Measurements from ENCODE around the gene DEPP1.
A peak's percentile ranks its signal among the peaks of the same experiment; 100 is the strongest.

The DEPP1 gene

DNA sequence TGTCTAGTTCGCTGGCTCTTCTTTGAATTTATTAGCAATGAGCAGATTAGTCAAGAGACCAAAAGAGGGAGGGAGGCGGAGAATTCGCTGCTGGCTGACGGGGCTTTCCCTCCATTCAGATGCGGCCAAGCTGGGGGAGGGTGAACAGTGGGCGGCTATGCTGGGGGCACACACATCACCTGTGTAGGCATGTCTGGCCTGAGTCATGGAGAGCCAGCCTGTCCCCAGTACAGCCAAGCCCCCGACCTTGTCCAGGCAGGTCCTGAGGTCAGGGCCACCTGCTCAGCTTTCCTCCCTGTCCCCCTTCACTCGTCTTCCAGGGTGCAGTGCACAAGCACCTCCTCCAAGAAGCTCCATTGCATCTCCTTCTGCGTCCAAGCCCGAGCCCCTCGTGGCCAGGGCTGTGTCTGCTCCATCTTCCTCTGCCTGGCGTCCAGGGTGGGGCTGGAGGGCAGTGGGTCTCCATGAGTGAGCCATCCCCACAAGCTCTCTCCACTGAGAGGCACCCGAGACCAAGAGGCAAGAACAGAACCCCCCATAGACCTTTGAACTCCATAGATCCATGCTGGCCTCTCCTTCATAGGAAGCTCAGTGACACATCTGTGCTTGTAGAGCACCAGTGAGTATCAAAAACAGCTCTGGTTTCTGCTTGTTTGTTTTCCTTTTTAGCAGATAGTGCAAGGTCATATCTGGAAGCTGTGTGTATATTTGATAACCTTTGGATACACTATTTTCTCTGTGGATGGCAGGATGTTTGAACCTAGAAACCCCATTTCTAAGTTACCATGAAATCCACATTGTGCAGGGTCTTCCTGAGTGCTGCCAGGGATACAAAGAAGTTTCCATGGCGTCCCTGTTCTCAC is 1.9 kb upstream of the DEPP1 start:
- no peak for DNase-seq (ENCODE audit: extremely low read depth in 1 of 2, low read depth in 1 of 2)

DNA sequence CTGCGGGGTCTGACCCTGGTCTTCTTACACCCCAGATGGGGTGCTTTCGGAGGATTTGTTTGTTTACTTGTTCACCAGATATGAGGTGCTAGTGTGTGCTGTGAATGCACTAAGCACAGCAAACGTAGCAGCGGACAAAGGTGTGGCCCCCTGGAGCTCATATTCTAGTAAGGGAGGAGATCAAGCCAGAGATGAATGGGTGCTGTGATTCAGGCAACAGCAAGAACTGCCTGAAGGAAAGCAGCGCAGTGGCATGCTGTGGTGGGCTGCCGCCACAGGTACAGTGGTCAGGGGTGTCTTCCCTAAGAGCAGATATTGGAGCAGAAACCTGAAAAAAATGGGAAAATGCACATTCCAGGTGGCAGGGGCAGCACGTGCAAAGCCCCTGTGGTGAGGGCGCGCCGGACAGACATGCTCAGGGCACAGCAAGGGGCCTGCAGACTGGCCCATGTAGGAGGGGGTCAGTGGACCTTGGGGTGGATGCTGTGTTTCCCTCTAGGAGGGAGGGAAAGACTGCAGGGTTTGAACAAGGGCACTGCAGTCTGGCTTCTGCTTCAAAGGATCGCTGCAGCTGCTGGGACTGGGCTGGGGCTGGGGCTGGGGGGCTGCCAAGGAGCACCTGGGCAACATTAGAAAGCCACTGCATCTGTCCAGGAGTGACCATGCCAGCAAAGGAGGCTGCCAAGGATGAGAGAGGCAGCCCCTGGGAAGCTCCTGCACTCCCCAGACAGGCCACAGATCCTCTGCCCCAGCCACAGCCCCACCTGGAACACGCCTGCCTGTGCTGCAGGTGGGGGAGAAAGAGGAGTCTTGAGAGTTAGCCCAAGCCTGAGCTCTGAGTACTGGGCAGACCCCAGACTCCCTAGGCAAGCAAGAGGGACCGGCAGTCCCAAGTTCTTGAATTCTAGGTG is 927 bp upstream of the DEPP1 start:
- no peak for DNase-seq (ENCODE audit: extremely low read depth in 1 of 2, low read depth in 1 of 2)

DNA sequence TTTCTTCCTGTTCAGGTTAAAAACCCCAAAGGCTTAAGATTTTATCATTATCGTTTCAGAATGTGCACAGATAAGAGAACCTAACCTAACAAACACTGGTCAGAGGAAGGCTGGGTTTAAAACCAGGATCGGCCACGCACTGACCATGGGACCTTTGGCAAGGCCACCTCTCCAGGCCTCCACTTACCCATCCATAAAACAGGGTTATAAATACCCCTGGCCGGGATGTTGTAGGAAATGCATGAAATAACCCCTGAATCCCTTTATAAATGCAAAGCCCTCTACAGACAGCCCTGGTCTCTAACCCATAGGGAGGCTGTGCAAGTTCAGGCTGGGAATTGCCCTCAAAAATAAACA is 418 bp downstream of the DEPP1 start:
- DNase-seq (ENCODE audit: extremely low read depth in 1 of 2, low read depth in 1 of 2), result no peak

DNA sequence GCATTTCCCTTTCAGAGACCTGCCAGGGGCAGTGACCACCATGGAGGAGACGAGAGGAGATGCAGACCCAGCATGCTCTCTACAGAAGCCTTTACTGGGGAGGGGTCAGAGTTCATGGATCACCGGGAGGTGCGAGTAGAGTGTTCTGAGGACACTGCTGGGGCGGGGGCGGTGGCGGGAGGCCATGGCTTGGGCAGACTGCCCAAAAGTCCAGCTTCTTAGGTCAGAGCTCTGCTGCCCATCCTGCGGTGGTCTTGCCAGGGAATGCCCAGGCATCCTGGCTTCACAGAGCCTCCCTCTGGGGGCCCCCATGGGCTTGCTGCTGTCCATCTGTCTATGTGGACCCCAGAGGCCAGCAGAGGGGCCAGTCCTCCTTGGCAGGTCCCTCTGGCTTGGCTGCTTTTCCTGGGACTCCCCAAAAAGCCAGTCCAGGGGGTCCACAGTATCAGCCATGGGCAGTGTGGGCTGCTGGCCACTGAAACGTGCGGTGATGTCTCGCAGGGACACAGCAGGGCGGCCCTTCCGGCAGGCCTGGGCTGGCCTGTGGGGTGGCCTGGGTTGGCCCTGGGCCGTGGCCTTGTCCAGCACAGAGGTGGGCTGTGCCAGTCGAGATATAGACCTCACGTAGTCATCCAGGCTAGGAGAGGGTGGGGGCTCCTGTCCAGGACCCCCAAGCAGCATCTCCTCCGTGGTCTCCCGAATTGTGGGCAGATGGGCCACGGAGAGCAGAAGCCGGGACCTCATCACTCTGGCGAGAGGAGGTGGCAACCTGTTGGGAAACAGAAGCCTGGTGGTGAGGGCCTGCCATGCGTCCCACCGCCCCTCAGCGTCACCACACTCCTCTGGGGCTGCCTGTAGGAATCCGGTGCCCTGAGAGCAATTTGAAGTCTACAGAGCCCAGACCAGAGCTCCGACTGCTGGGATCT is 1.1 kb downstream of the DEPP1 start:
- DNase-seq (ENCODE audit: extremely low read depth in 1 of 2, low read depth in 1 of 2), result no peak

- no peak for DNase-seq (ENCODE audit: extremely low read depth in 1 of 2, low read depth in 1 of 2)
Observed at GRCh38 chr10:44976352-44977198, 2.0 kb downstream of the DEPP1 start.

- DNase-seq (ENCODE audit: extremely low read depth in 1 of 2, low read depth in 1 of 2), result no peak
Observed at GRCh38 chr10:44975431-44976331, 2.9 kb downstream of the DEPP1 start.

DNA sequence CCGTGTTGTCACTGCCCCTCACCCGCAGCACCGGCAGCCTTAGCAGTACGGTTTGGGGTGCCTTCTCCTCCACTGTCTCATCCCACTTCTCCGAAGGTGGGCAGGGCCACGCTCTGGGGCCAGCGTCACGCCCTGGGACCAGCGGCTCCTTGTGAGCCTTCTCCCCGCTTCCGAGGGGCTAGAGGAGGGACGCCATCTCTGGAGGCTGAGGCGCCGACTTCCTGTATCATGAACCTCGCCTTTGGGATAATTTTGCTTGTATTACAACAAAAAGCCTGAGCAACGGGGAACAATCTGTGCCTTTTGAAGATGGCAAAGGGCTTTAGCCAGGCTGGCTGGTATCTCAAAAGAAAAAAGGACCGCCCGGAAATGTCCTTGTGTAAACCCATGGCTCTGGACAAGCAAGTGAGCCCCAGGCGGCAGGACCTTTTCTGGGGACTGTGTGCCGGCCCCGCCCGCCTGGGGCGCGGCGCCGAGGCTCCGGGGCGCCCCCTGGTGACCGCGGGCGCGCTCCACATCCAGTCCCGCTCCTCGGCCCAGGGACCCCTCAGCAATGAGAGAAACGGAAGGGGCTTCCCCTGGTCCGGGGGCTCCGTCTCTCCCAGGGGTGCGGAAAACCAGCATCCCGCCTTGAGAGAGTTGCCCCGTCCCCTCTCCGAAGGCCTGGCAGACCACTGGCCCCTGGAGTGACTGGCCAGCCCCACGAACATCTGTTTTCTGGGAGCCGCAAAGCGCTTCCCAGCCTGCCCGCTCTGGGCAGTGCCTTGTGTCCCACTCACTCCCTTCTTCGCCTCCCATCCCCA is 3.8 kb downstream of the DEPP1 start:
- peak; percentile 19 to 37 for DNase-seq (ENCODE audit: extremely low read depth in 1 of 2, low read depth in 1 of 2)

DNA sequence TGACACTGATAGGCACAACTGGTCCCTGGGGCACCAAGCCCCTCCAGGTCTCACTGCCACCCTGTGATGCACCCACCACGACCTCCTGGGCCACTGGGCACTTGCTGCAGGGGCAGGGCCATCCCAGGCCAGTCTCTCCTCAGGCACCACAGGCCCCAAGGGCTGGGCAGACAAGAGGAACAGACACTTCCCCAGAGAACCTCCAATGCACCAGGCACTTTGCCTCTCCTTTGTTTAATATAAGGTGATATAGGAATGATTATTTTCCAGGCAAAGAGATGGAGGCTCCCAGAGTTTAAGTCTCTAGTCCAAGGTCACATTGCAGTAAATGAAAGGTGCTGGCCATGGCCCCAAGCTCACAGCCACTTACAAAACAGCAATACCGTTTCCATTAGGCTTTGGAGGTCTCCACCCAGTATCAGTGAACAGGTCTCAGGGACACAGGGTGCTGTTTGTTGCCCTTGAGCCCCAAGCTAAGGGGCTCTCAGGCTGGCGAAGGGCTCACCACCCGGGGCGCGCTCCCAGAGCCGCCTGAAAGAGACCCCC is 4.5 kb downstream of the DEPP1 start:
- no peak for DNase-seq (ENCODE audit: extremely low read depth in 1 of 2, low read depth in 1 of 2)

GRCh38 chr10:44973323-44974081 is 5.1 kb downstream of the DEPP1 start:
- no peak for DNase-seq (ENCODE audit: extremely low read depth in 1 of 2, low read depth in 1 of 2)

GRCh38 chr10:44972874-44973306 is 5.7 kb downstream of the DEPP1 start:
- no peak for DNase-seq (ENCODE audit: extremely low read depth in 1 of 2, low read depth in 1 of 2)

GRCh38 chr10:44971935-44972757 is 6.5 kb downstream of the DEPP1 start:
- DNase-seq (ENCODE audit: extremely low read depth in 1 of 2, low read depth in 1 of 2), result no peak

GRCh38 chr10:44971434-44971833 is 7.2 kb downstream of the DEPP1 start:
- no peak for DNase-seq (ENCODE audit: extremely low read depth in 1 of 2, low read depth in 1 of 2)

DNA sequence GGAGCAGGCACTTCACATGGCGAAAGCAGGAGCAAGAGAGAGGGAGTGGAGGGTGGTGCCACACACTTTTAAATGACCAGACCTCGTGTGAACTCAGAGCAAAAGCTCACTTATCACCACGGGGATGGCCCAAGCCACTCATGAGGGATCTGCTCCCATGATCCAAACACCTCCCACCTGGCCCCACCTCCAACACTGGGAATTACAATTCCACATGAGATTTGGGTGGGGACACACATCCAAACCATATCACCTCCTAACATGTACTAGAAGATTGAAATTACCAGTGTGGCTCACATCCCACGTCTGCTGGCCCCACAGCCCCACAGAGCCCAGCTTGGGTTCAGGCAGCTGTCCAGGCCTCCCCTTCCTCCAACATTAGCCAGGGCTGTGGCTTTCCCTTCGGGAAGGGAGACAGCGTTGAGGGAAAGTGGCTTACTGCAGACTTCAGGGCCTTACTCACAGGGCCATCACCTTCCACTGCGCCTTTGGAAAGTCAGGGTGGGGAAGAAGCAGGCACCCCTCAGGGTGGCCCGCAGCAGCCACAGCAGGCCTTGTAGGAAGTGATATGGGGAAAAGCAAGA is 7.7 kb downstream of the DEPP1 start:
- DNase-seq (ENCODE audit: extremely low read depth in 1 of 2, low read depth in 1 of 2), result no peak

DNA sequence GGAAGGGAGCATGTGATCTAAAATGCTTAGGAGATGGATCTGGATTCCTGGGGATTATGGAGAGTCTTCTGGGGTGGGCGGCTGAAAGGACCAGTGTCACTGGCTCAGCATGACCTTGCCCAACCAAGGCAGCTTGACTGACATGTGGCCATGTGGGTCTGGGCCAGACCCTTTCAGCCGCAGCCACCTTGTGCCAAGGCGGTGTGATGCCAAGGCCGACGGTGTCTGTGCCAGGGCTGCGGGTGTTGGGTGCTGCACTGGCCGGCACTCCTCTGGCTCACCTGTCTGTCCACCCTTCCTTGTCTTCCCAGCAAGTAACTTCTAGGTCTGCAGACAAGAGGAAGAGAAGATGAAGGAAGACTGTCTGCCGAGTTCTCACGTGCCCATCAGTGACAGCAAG is 8.8 kb downstream of the DEPP1 start:
- DNase-seq (ENCODE audit: extremely low read depth in 1 of 2, low read depth in 1 of 2), result no peak

DNA sequence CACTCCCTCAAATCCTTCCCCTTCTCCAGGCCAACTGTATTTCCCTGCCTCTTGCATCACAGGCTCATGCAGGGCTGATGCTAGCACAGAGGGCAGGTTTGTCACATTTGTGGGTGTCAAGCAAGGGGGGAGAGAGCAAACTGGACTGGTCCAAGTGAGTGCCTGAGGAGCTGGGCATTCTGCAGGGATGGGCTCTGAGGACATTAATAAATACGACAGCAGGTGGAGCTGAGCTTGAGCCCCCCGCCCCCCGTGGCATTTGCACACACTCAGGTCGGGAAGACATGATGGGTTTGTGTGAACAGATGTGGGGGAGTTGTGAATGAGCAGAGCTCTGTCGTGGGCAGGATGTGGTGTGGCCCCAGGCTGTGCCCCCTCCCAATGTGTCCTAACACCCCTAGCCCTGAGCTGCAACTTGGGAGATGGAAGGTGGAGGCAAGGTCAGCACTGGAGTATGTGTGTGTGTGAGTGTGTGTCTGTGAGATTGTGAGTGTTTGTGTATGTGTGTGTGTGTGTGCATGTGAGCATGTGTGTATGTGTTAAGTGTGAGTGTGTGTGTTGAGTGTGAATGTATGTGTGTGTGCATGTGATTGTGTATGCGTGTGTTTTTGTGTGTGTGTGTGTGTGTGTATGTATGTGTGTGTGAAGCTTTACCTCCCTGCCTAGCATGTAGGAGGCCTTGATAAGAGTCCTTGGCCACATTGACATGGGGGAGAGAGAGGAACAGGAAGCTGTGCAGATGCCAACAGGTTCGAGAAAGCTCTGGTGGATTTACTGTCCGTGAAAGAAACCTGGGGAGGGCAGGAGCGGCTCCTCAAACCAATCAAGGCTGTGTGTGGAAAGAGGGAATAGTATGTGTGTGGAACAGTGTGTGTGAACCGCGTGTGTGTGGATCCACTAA is 9.9 kb downstream of the DEPP1 start:
- no peak for DNase-seq (ENCODE audit: extremely low read depth in 1 of 2, low read depth in 1 of 2)

Measured in stimulated activated CD8-positive, alpha-beta memory T cell treated with anti-CD3 and anti-CD28 coated beads, Interleukin-7, amount 100 ng/mL, for 48 hours (primary cell).